Left ventricle myocardium inferior (tissue), 1 donor: ENCODE results near the gene EHMT1. TPM values are rescaled to one million over a fixed set of nuclear protein-coding genes. Genes with fewer than 3 reads are reported as not detected.
"Not testable (repeated sequence)": the region's sequence is repeated elsewhere in the genome, so short reads cannot be mapped to it uniquely, and the experiment has no call there.

Experiments
- DNase-seq: peaks from one replicate; pipeline ENCODE4 v3.0.0-alpha.2; 2020
- H3K27ac ChIP-seq: fragments of 200-600 bp; replicated peaks from 2 replicates; pipeline ENCODE4 v1.8.0; 2021
- H3K27me3 ChIP-seq: fragments of 200-600 bp; 2 replicates; pipeline ENCODE4 v1.8.0; 2021; ENCODE audit warnings: low read depth
- H3K36me3 ChIP-seq: fragments of 200-600 bp; 2 replicates; pipeline ENCODE4 v1.8.0; 2021
- H3K4me1 ChIP-seq: fragments of 200-600 bp; 2 replicates; pipeline ENCODE4 v1.8.0; 2021
- H3K4me3 ChIP-seq: fragments of 200-600 bp; 2 replicates; pipeline ENCODE4 v1.8.0; 2021; ENCODE audit warnings: mild to moderate bottlenecking, moderate library complexity
- H3K9me3 ChIP-seq: fragments of 200-600 bp; replicated peaks from 2 replicates; pipeline ENCODE4 v1.8.0; 2021
- CTCF ChIP-seq: fragments of 200-600 bp; IDR thresholded peaks from 2 replicates; pipeline ENCODE4 v1.8.0; 2021; ENCODE audit warnings: antibody characterized with exemption, mild to moderate bottlenecking, borderline replicate concordance
- intact Hi-C: fragments of 100-400 bp; cut with micrococcal nuclease; formaldehyde crosslinking; loops from one replicate; pipeline ENCODE4 v1.11.0; 2022
- total RNA-seq: library from RNA; stranded (reverse); fragmentation: NEBNext Ultra II Directional; extraction: Animal tissue kit (Norgen Biotek cat#: 25700); gene quantifications from one replicate; pipeline ENCODE4 v1.2.1, GENCODE V29; 2021
- donor health status: DM: no; HTN: yes; CAD: no; lungs with severe emphysema.

The EHMT1 gene
- total RNA-seq, 1 donor from 2014 or later: 31.3 TPM

GRCh38 chr9:137592767-137593166, 26.0 kb upstream of the EHMT1 start:
- DNase-seq: no peak
- TF ChIP-seq CTCF: no peak
- intact Hi-C loops: no loop called here
- no peaks in the 10 kb centered on the region for H3K27me3 ChIP-seq
- no peaks in the 10 kb centered on the region for H3K9me3 ChIP-seq
- H3K36me3 ChIP-seq: peaks cover 7% of the 10 kb centered on the region
- no peak overlapping the region for H3K27ac ChIP-seq
- no peak overlapping the region for H3K4me3 ChIP-seq
- H3K4me1 ChIP-seq: peaks cover 19% of the 10 kb centered on the region

- H3K27me3 ChIP-seq: no peaks in the 10 kb centered on the region
- no peak overlapping the region for H3K27ac ChIP-seq
- intact Hi-C loops: no loop called here
- peaks cover 3% of the 10 kb centered on the region for H3K36me3 ChIP-seq
- H3K9me3 ChIP-seq: no peaks in the 10 kb centered on the region
- H3K4me3 ChIP-seq: no peak overlapping the region
- H3K4me1 ChIP-seq: peaks cover 19% of the 10 kb centered on the region
- DNase-seq: no peak
- TF ChIP-seq CTCF: no peak
These were observed 25.6 kb upstream of the EHMT1 start for GRCh38 chr9:137593176-137593575.

- H3K27ac ChIP-seq, H3K27me3 ChIP-seq, H3K4me1 ChIP-seq, DNase-seq, H3K36me3 ChIP-seq, intact Hi-C loops, H3K4me3 ChIP-seq, H3K9me3 ChIP-seq: not testable (repeated sequence)
These were observed 22.2 kb upstream of the EHMT1 start for GRCh38 chr9:137596577-137596976.

- Histone ChIP-seq H3K27ac (no peak overlapping the region), H3K36me3 (no peaks in the 10 kb centered on the region), H3K4me3 (no peak overlapping the region), H3K27me3 (no peaks in the 10 kb centered on the region), H3K9me3 (no peaks in the 10 kb centered on the region), H3K4me1 (peaks cover 1% of the 10 kb centered on the region)
- DNase-seq: no peak
- TF ChIP-seq CTCF: no peak
- intact Hi-C loops: no loop called here
These were observed 19.9 kb upstream of the EHMT1 start for GRCh38 chr9:137598943-137599342.

GRCh38 chr9:137602661-137603060, 16.1 kb upstream of the EHMT1 start:
- peaks cover 34% of the 10 kb centered on the region for H3K4me1 ChIP-seq
- no peak overlapping the region for H3K4me3 ChIP-seq
- no peak for DNase-seq
- no peak for TF ChIP-seq CTCF
- no peak overlapping the region for H3K27ac ChIP-seq
- no peaks in the 10 kb centered on the region for H3K36me3 ChIP-seq
- no peaks in the 10 kb centered on the region for H3K9me3 ChIP-seq
- H3K27me3 ChIP-seq: no peaks in the 10 kb centered on the region
- intact Hi-C loops: no loop called here

GRCh38 chr9:137603879-137604278, 14.9 kb upstream of the EHMT1 start:
- intact Hi-C loops: no loop called here
- peaks cover 46% of the 10 kb centered on the region for H3K4me1 ChIP-seq
- peaks cover 4% of the 10 kb centered on the region for H3K36me3 ChIP-seq
- no peak for TF ChIP-seq CTCF
- no peaks in the 10 kb centered on the region for H3K9me3 ChIP-seq
- no peak overlapping the region for H3K4me3 ChIP-seq
- no peak for DNase-seq
- H3K27ac ChIP-seq: no peak overlapping the region
- no peaks in the 10 kb centered on the region for H3K27me3 ChIP-seq
